GM12873 (cell line): ENCODE measurements around the gene HSPG2.

Experiments used
- CTCF ChIP-seq: IDR thresholded peaks from 2 replicates; pipeline ENCODE4 v1.5.1; 2012; ENCODE audit warnings: low read depth, mild to moderate bottlenecking, moderate library complexity, low read length, control low read depth; ENCODE audit not compliant: insufficient read depth; ENCODE audit errors: missing control alignments

HSPG2 gene

DNA sequence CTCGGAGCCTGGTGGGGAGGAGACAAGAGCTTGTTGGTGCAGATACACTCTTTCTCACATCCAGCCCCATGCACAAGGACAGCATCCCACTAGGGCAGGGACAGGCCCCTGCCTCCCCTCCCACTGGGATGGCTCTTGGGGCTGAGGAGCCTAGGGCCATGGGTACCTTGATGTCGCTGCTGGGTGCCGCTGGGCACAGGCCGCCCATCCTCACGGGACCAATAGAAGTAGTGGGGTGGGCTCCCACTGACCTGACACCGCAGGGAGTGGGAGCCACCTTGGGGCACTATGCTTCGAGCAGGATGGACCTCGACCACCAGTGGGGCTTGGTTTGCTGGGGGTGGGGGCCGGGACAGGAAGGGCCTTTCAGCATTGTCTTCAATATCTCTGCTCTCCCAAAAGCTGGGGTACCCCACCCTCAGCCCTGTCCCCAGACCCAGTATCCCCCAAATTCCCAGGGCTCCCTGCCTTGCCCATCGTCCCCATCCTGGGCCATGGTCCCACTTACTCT lies 77.4 kb downstream of the HSPG2 start:
- no peak for TF ChIP-seq CTCF

GRCh38 chr1:21857840-21858670 lies 79.1 kb downstream of the HSPG2 start:
- no peak for TF ChIP-seq CTCF

GRCh38 chr1:21857142-21857839 lies 79.8 kb downstream of the HSPG2 start:
- TF ChIP-seq CTCF = no peak

DNA sequence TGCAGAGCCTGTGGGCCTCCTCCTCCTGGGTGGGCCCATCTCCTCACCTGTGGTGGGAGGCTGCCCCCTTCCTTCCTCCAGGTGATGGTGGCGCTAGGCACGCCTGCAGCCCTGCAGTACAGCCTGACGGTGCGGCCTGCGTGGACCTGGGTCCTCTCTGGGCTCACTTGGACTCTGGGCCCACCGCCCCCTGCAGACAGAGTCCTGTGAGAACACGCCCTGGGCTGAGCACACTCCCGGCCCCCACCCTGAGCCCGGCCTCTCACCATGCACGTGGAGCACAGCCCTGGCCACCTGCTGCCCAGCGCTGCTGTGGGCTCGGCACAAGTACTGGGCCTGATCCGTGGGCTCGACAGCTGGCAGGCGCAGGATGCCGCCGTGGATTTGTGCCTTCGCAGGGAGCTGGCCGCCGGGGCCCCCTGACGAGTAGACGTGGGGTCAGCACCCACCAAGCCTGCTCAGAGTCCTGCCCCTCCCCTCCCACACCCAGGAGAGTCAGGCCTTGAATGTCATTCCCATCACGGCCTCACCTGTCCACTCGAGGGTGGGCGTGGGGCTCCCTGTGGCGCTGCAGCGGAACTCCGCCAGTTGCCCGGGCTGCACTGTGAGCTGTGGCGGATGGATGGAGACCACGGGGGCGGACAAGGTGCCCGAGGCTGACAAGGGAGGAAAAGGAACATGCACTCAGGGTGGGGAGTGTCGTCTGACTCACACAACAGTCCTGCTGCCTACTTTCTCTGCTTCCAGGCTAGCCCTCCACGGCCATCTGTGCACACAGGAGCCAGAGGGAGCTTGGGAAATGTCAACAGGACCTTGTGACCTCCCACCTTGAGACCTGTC lies 81.6 kb downstream of the HSPG2 start:
- no peak for TF ChIP-seq CTCF

DNA sequence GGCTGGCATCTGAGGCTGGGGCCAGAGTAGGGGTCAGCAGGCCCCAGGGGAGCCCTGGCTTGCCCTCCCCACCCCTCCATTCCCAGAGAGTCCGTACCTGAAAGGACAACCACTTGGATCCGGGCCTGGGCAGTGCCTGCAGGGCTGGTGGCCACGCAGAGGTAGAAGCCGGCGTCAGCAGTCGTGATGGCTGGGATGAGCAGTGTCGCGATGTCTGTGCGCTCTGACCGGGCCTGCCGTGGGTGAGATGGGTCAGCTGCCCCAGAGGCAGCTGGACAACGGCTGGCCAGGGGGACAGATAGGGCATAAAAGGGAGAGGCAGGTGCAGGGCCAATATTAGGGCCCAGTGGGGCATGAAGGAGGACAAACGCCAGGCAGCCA lies 82.4 kb downstream of the HSPG2 start:
- TF ChIP-seq CTCF = no peak

DNA sequence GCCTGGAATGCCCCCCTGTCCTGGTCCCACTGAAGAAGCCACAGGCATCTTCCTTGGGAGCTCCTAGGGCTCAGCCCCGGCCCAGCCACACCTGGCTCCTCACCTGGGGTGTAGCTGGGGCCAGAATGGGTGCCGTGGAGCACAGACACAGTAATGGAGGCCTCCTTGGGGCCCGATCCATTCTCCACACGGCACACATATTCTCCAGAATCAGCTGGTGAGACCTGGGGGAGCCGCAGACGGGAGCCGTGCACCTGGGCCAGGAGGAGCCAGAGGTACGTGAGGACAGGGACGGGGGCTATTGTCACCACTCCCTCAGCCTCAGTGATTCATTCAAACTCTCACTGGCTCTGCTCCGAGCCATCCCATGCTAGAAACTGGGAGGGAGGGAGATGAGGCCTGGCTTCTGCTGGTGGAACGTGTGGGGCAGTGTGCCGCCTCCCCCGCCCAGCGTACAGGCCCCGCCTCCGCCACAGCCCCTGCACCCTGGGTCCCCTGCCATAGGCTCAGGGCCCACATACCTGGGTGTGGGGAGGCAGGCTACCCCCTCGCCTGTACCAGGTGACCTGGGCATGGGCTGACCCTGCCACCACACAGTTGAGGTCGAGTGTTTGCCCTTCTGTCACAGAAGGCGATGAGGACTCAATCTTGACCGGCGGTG lies 82.9 kb downstream of the HSPG2 start:
- no peak for TF ChIP-seq CTCF
